Activated CD4-positive, CD25-positive, alpha-beta regulatory T cell treated with anti-CD3 and anti-CD28 coated beads, Interleukin-2, amount 50 U/mL, for 24 hours (primary cell): ENCODE results near the gene MCM6.
A peak's percentile ranks its signal among the peaks of the same experiment; 100 is the strongest.

Experiments used
- ATAC-seq, 2 donors: fragments of 150-1000 bp; cut with Tn5 transposase; one replicate each; pipeline ENCODE4 v1.10.0; 2021; ENCODE audit warnings: mild to moderate bottlenecking in 1 of 2, moderate library complexity in 1 of 2

Gene MCM6

GRCh38 chr2:135862718-135863117, 13.5 kb downstream of the MCM6 start:
- ATAC-seq = no peak

DNA sequence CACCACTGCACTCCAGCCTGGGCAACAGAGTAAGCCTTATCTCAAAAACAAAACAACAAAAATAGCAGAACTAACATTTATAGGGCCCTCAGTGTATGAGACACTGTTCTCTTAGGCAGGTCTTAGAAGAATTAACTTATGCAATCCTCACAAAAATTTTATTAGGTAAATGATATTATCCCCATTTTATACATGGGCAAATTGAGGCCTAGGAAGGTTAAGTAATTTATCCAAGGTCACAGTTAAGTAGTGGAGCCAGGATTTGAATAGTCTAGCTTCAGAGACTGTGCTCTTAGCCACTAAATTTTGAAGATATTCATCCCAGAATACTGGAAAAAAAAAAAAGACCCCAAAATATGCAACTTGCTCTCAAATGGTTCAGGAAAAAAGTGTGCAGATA, 22.8 kb downstream of the MCM6 start:
- ATAC-seq = no peak

- ATAC-seq = no peak
Observed at GRCh38 chr2:135851858-135852257, 24.4 kb downstream of the MCM6 start.

DNA sequence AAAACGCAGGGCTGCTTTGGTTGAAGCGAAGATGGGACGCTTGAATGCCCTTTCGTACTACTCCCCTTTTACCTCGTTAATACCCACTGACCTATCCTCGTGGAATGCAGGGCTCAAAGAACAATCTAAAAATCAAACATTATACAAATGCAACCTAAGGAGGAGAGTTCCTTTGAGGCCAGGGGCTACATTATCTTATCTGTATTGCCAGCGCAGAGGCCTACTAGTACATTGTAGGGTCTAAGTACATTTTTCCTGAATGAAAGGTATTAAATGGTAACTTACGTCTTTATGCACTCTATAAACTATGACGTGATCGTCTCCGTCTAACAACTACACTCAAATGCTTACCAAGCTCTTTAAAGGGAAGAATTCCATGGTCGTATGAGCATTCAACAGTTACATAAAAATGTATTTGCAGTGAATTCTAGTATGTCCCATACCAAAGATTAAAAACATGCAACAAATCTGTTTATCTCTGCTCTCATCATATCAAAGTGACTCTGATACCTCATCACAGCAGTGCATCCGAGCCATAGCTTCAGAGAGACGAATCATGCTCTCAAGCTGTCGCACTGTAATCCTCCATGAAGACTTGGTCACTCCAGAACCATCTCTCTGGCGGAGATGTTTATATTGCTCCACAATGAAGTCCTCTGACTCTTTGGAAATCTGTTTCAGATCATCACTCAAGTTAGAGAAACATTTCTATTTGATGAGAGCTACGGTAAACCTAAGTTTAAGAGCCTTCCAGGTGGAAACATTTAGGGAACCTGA, 25.2 kb downstream of the MCM6 start:
- no peak for ATAC-seq

DNA sequence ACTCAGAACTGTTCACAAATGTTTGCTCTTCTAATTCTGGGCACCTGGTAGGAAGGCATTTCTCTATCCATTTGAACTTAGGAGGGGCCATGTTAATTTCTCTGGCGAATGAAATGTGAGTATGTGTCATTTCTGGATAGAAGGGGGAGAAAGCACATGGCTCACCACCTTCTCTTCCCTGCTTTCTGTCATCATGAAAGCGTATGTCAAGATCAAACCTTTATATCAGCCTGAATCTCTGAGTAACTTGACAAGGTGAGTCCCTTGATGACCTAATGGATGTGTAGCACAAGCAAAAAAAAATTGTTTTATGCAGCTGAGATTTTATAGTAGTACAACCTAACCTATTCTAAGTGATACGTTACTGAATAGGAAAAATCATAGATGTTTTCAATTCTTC, 27.2 kb downstream of the MCM6 start:
- ATAC-seq = peak in 1 of 2 donors; percentile 36

DNA sequence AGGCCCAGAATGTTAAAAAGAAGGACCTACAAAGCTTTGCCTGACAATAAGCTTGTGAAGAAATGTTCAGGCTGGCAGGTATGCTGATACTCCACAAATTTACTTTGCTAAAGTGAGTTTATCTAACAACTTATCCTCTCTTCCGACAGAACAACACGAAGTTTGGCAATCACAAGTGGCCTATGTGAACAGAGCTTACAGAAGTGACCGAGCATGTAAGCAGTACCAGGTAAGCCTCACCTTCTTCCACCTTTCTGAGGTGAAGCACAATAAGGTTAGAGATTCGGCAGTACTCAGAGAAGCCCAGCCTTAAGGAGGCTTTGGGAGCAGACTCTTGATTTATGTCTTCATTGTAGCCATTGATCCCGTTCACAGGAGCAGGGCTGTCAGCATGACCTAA, 30.2 kb downstream of the MCM6 start:
- no peak for ATAC-seq

GRCh38 chr2:135845257-135845656, 31.0 kb downstream of the MCM6 start:
- ATAC-seq = no peak

GRCh38 chr2:135844301-135844895, 31.8 kb downstream of the MCM6 start:
- no peak for ATAC-seq

DNA sequence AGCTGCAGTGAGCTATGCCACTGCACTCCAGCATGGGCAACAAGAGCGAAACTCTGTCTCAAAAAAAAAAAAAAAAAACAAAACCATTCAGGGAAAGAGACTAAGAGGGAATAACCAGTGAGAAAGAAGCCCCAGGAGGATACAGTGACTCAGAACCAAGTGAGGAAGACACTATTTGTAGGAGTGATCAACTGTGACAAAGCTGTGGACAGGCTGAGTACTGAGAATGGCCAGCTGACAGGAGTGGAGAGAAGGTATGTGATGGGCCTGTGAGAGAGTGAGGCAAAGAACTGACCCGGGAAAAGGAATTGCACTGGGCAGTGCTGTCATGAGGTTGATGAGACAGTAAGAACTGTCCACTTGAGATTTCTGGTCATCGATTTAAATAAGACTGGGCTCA, 32.6 kb downstream of the MCM6 start:
- ATAC-seq = no peak

GRCh38 chr2:135840601-135841000, 35.6 kb downstream of the MCM6 start:
- ATAC-seq = no peak

- no peak for ATAC-seq
Observed at GRCh38 chr2:135839713-135840112, 36.5 kb downstream of the MCM6 start.

DNA sequence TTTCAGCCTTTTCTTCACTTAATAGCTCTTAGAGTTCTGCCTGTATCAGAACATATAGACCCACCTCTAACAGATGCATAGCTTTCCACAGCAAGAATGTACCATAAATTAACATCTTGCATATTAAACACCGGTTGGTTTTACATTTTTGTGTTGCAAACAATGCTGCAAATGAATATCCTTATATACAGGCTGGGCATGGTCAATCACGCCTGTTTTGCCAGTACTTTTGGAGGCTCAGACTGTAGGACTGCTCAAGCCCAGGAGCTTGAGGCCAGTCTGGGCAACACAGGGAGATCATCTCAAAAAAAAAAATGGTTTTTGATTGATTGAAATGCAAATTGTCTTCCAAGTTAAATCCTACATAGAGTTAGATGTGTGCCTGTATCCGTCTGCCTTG, 37.7 kb downstream of the MCM6 start:
- ATAC-seq = no peak

DNA sequence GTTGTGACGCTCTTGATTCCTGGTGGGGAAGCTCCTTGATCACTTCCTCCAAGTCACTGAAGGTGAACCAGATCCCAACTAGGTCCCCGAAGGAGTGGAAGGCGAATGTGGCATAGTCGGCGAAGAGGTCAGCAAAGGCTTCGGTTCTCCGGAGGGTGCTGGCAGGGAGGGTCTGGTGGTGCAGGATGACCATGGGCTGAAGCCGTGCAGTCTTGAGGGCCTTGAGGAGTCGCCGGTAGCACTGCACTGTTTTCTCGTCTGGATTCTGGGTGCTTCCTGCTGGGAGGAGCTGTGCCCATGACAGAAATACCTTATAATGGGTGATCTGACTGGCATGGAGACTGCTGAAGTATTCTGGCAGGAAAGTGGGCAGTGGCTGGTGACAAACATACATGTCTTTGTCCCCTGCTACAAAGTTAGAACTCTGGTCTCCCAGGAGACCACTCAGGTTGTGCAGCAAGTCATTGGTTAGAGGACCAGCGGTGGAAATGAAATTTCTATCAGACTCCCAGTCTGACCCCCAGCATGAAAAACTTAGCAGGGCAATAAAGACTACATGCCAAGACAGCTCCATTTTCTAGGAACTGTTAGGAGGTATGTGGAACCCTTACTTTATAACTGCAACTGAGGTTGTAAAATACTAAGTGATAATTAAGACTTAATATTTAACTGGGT, 39.5 kb downstream of the MCM6 start, which contains the start of gene LCT:
TSS of gene LCT (minus strand) at position 589 of the 675 bp plus-strand sequence. CDS start at position 574, 15 bp downstream.
- ATAC-seq = no peak

- ATAC-seq = no peak
Observed at GRCh38 chr2:135832891-135833290, 43.4 kb downstream of the MCM6 start.

- no peak for ATAC-seq
Observed at GRCh38 chr2:135831180-135831812, 44.9 kb downstream of the MCM6 start.

DNA sequence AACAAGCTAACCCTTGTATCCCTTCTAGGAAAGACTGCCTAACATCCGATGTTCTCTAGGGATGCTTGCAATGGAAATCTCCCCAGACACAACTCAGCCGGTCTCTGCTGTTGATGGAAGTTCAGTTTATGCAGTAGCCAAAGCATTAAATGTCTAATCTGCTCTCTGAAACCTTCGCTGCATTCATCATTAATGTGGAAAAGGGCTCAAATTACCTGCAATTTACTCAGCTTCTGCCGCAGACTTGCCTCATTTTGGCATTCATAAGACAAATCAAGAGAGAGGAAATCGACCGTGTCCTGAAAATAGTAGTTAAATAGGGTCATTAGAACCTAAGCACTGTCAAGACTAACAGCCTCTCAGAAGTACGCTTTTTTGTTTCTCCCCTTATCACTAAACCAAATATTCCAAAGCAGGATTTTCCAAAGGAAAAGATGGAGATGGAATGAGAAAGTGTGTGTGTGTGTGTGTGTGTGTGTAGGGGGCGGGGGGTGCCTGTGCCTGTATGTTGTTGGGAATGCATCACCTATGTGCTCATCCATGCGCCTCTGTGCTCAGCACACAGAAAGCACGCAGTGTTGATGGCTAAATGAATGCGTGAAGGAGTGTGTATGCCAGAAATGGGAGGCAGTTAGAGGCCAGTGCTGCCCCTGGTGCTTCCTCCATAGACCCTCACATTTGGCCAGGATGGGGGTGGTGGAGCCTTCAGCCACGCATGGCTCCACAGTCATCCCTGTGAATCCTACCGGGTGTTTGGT, 46.7 kb downstream of the MCM6 start:
- ATAC-seq = no peak

DNA sequence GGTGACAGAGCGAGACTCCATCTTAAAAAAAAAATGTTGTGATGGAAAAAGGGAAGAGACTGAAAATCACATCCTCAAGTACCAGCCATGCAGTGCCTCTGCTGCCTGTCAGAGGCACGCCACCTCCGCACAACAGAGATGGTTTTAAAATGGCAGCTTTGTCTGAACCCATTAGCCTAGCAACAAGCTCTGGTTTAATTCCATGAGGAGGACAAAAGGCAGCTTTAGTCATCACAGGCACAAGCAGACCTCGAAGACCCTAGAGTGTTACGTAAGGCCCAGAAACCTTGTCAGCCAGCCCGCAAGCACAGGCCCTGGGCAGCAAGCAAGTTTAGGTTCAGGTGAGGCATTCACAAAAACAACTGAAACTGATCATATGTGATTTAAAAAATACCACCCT, 49.7 kb downstream of the MCM6 start:
- ATAC-seq = no peak

DNA sequence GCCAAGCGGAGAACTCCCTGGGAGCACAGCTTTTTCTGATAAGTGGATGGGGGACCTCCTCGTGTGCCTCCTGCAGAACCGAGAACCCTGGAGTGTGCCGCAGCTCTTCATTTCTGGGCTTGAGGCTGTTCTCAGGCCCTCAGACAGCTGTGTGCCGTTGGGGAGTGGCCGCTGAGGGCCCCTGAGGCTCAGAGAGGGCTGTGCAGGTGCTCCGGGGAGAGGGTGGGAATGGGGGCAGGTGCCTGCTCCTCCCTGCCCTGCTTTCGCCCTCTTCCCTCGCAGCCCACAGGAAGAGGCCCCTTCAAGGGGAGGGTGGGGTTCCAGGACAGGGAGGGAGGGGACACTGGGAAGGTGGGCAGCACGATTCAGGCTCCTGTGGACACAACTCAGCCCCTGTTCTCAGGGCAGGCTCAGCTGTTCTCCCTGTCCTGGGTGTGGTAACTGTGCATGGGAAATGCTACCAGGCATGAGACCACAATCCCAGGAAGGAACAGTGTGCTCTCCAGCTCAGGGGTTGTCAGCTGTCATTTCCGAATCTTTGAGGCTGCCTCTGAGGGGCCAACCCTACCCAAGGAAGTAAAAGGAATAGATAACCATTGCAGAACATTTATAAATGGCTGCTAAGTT, 50.6 kb downstream of the MCM6 start:
- ATAC-seq = no peak

GRCh38 chr2:135825131-135825530, 51.1 kb downstream of the MCM6 start:
- ATAC-seq = no peak

GRCh38 chr2:135822855-135823254, 53.4 kb downstream of the MCM6 start:
- ATAC-seq = no peak

- no peak for ATAC-seq
Observed at GRCh38 chr2:135821190-135821589, 55.1 kb downstream of the MCM6 start.

DNA sequence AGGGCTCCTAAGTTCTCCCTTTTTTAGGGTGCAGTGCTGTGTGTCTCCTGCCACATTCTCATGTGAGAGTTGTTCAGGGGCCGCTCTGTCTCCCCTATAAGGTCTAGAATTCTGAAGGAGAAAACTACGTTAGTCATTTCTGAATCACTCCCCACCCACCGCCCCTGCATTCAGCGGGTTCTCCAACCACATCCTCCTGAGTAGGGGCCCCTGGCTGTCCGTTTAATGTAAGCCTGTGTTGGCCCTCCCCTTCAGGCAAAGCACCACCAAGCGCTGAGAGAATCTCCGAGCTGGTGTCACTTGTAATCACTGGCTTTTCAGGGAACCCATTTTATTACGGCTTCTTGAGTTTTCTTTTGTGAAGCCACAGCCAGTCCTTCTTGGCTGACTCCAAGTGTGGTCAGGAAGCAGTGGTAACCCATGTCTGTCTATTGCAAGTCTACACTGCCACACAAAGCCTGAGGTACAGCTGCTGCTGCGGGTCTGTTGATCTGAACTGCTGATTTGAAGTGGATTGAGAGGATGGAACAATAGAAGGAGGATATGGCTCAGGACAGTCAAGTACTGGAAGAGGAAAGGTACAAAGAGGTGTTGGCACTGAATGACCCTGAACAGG, 56.1 kb downstream of the MCM6 start:
- ATAC-seq = peak; percentile 96 to 97
